HG03135 (cell line): ENCODE data around the gene TSPAN11.

Experiments used
- ATAC-seq: cut with Tn5 transposase; IDR thresholded peaks from one replicate; pipeline ENCODE4 v1.9.1; 2021; ENCODE audit warnings: mild to moderate bottlenecking, moderate library complexity; ENCODE audit not compliant: unreplicated experiment

Gene TSPAN11

GRCh38 chr12:30977537-30978349, 51.2 kb downstream of the TSPAN11 start:
- no peak for ATAC-seq

- no peak for ATAC-seq
These were observed 52.1 kb downstream of the TSPAN11 start for GRCh38 chr12:30978639-30979038.

GRCh38 chr12:30979371-30980259, 53.1 kb downstream of the TSPAN11 start:
- no peak for ATAC-seq

GRCh38 chr12:30980955-30981662, 54.6 kb downstream of the TSPAN11 start:
- ATAC-seq, result no peak

GRCh38 chr12:30982413-30982812, 55.9 kb downstream of the TSPAN11 start:
- no peak for ATAC-seq

- no peak for ATAC-seq
These were observed 59.4 kb downstream of the TSPAN11 start for GRCh38 chr12:30985814-30986452.

GRCh38 chr12:30988086-30988485, 61.5 kb downstream of the TSPAN11 start:
- ATAC-seq, result no peak

- ATAC-seq, result no peak
These were observed 62.2 kb downstream of the TSPAN11 start for GRCh38 chr12:30988646-30989286.

GRCh38 chr12:30989754-30990153, 63.2 kb downstream of the TSPAN11 start:
- no peak for ATAC-seq

GRCh38 chr12:30990316-30990715, 63.8 kb downstream of the TSPAN11 start:
- ATAC-seq, result no peak

GRCh38 chr12:30990776-30991175, 64.2 kb downstream of the TSPAN11 start:
- ATAC-seq, result no peak

GRCh38 chr12:30991466-30991865, 64.9 kb downstream of the TSPAN11 start:
- ATAC-seq, result no peak

GRCh38 chr12:30992381-30992780, 65.8 kb downstream of the TSPAN11 start:
- ATAC-seq, result no peak

- ATAC-seq, result no peak
These were observed 67.2 kb downstream of the TSPAN11 start for GRCh38 chr12:30993766-30994165.

GRCh38 chr12:30994274-30994673, 67.7 kb downstream of the TSPAN11 start:
- no peak for ATAC-seq

GRCh38 chr12:30996255-30996654, 69.7 kb downstream of the TSPAN11 start:
- ATAC-seq, result no peak

GRCh38 chr12:30996752-30997151, 70.2 kb downstream of the TSPAN11 start:
- no peak for ATAC-seq

- no peak for ATAC-seq
These were observed 71.3 kb downstream of the TSPAN11 start for GRCh38 chr12:30997685-30998440.

- ATAC-seq, result no peak
These were observed 72.5 kb downstream of the TSPAN11 start for GRCh38 chr12:30999011-30999410.

GRCh38 chr12:30999723-31000122, 73.2 kb downstream of the TSPAN11 start:
- no peak for ATAC-seq
